Tibial nerve (tissue), 4 donors: ENCODE results near the gene PDIA6.

ENCODE experiments used
- CTCF ChIP-seq, 5 experiments: fragments of 200-600 bp in 3 of 5; fragments of 450-650 bp in 2 of 5; sonication (generic) in 3 of 5; IDR thresholded peaks; one replicate each; pipeline ENCODE4 v1.5.1; 2016 to 2019; ENCODE audit warnings: antibody characterized with exemption in 5 of 5, mild to moderate bottlenecking in 3 of 5, moderate library complexity in 2 of 5
- EP300 ChIP-seq, 2 donors: sonication (generic); formaldehyde crosslinking; IDR thresholded peaks; one replicate each; pipeline ENCODE4 v1.6.1; 2017; ENCODE audit warnings: antibody characterized with exemption in 2 of 2, mild to moderate bottlenecking in 1 of 2
- POLR2A ChIP-seq, 2 donors: fragments of 450-650 bp; IDR thresholded peaks; one replicate each; pipeline ENCODE4 v1.6.1; 2017; ENCODE audit warnings: antibody characterized with exemption in 2 of 2, mild to moderate bottlenecking in 2 of 2, moderate library complexity in 2 of 2

- TF ChIP-seq POLR2A (IDR thresholded peaks at IDR 0.05), result no peak
- TF ChIP-seq CTCF (IDR thresholded peaks at IDR 0.05), result no peak
- TF ChIP-seq EP300 (IDR thresholded peaks at IDR 0.05), result no peak
These were observed 58.7 kb downstream of the PDIA6 start for GRCh38 chr2:10753876-10754275.
